ENCODE measurements around the gene COL6A2. TPM values are rescaled to one million over a fixed set of nuclear protein-coding genes. Genes with fewer than 3 reads are reported as not detected.

The COL6A2 gene
- total and polyA plus RNA-seq, 10 of the 15 experiments (the other 5 are each of a cell fraction or from before 2014, with no cell fraction given): 0.16 to 1.3 (median 0.34) TPM; not detected in 7

GRCh38 chr21:46136739-46137349, 38.9 kb downstream of the COL6A2 start:
- in situ Hi-C loops (cut with MboI) (no loop called here), intact Hi-C loops (cut with micrococcal nuclease; ENCODE audit: unreplicated experiment) (no loop called here)
- DNase-seq (ENCODE audit: low read depth, low spot score) (no peak), ATAC-seq (no peak), FAIRE-seq (no peak)
- Histone ChIP-seq H3K79me2 (ENCODE audit: control insufficient read depth, insufficient read depth, low read length) (no peaks in the 10 kb centered on the region), H3K4me2 (ENCODE audit: control insufficient read depth, insufficient read depth) (no peak overlapping the region), H3K27me3 (replicated peaks in 1 of 2; ENCODE audit: control insufficient read depth in 2 of 2, insufficient read depth in 2 of 2, low read length in 1 of 2) (no peaks in the 10 kb centered on the region), H2AFZ (ENCODE audit: control insufficient read depth, low read depth, low read length) (no peak overlapping the region), H3K9ac (ENCODE audit: control insufficient read depth, insufficient read depth, low read length) (no peak overlapping the region), H3K4me3 (no peak overlapping the region), H3K9me3 (replicated peaks; ENCODE audit: control insufficient read depth, insufficient read depth, low read length) (no peaks in the 10 kb centered on the region; the same call in 2 of the 3 replicates), H4K20me1 (ENCODE audit: control insufficient read depth, insufficient read depth) (no peaks in the 10 kb centered on the region), H3K27ac (ENCODE audit: control insufficient read depth, insufficient read depth) (no peak overlapping the region), H3K36me3 (ENCODE audit: control insufficient read depth in 2 of 2, insufficient read depth in 2 of 2, low read length in 1 of 2) (no peaks in the 10 kb centered on the region), H3K4me1 (ENCODE audit: control insufficient read depth, insufficient read depth, low read length) (no peaks in the 10 kb centered on the region)
- ChIA-PET CTCF (interaction anchor here (0.8 kb wide), 1 partner anchor 407 kb away, joined by 3 read pairs; no protein-coding TSS in a partner anchor), RAD21 (ENCODE audit: unreplicated experiment) (no interaction called here), POLR2A (no interaction called here), SMC1A (ENCODE audit: uncharacterized antibody, unreplicated experiment) (no interaction called here)
- 23% methylated on average over 21 of the region's 22 CpGs for WGBS (ENCODE audit: insufficient coverage, insufficient replicate concordance, low lambda C conversion rate, missing lambda C conversion rate)
- BruUV-seq (replicated peaks): no TSS peak
- TF ChIP-seq CBFB (IDR thresholded peaks at IDR 0.05; ENCODE audit: low read depth) (no peak), E2F8 (IDR thresholded peaks at IDR 0.05; ENCODE audit: low read depth, partially characterized antibody) (no peak), NFYA (IDR thresholded peaks at IDR 0.05; ENCODE audit: borderline replicate concordance, low read depth, low read length) (no peak), PBX3 (IDR thresholded peaks at IDR 0.05; ENCODE audit: insufficient replicate concordance, low read depth, low read length) (no peak), POLR2AphosphoS2 (IDR thresholded peaks at IDR 0.05; ENCODE audit: low read depth, low read length) (no peak), ELK1 (IDR thresholded peaks at IDR 0.05; ENCODE audit: low read depth, low read length) (no peak), ZNF384 (IDR thresholded peaks at IDR 0.05; ENCODE audit: borderline replicate concordance, low read depth, low read length) (no peak), CUX1 (IDR thresholded peaks at IDR 0.05; ENCODE audit: insufficient replicate concordance, low read depth, low read length) (no peak), BCL3 (IDR thresholded peaks at IDR 0.05; ENCODE audit: borderline replicate concordance, insufficient read depth, low read depth, low read length, poor library complexity, severe bottlenecking) (no peak), IRF4 (IDR thresholded peaks at IDR 0.05; ENCODE audit: low read depth, low read length) (no peak)
